WERI-Rb-1 (cell line): ENCODE results near the gene TOX3.

ENCODE experiments used
- DNase-seq: peaks from one replicate; pipeline ENCODE4 v3.0.0-alpha.2; 2020
- H3K27ac ChIP-seq: fragments of 250-450 bp; sonication (Bioruptor Pico); 2 replicates; pipeline ENCODE4 v1.5.1; 2020; ENCODE audit warnings: mild to moderate bottlenecking, moderate library complexity
- H3K27me3 ChIP-seq: fragments of 250-450 bp; sonication (Bioruptor Pico); 2 replicates; pipeline ENCODE4 v1.5.1; 2021; ENCODE audit warnings: mild to moderate bottlenecking, low read depth, moderate library complexity; ENCODE audit not compliant: insufficient read depth, severe bottlenecking
- H3K36me3 ChIP-seq: fragments of 250-450 bp; sonication (Bioruptor Pico); 2 replicates; pipeline ENCODE4 v1.5.1; 2020; ENCODE audit warnings: mild to moderate bottlenecking, moderate library complexity
- H3K4me3 ChIP-seq: 2 replicates; pipeline ENCODE4 v1.5.1; 2011; ENCODE audit warnings: low read depth, mild to moderate bottlenecking, control low read depth, low read length
- H3K9me3 ChIP-seq: fragments of 250-450 bp; sonication (Bioruptor Pico); 2 replicates; pipeline ENCODE4 v1.5.1; 2021; ENCODE audit warnings: mild to moderate bottlenecking, moderate library complexity; ENCODE audit not compliant: severe bottlenecking
- TF ChIP-seq, protein P1 (sequence below): IDR thresholded peaks from 2 replicates; pipeline ENCODE4 v1.5.1; 2011; ENCODE audit warnings: low read depth, mild to moderate bottlenecking, control low read depth, inconsistent platforms, low read length

TOX3 gene

DNA sequence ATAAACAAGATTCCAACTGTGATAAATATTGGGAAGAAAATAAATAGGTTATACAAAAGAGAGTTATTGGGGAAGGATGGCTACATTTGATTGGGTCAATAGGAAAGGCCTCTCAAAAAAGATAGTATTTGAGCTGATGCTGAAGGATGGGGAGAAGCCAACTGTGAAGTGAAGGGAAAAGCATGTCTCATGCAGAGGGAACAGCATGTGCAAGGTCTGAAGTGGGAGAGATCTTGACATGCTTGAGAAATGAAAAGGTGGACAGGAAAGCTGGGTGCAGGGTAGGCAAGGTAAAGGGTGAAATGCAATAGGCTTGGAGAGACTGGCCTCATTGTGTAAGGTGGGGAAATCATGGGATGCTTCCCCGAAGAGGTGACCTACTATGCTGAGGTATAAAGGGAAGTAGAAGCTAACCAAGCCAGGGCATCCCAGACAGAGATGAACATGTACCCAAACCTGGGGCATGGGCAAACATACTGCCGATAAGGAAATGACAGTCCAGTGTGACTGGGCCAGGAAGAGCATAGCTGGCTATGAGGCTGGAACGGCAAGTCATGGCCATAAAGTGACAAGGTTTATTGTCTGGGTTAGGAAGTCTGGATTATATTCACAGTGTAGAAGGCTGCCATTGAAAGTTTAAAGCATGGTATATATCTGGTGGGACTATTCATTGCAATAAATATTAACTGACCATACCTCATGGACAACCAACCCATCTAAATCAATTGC lies 91.2 kb downstream of the TOX3 start:
- DNase-seq, result no peak
- Histone ChIP-seq H3K9me3 (no peaks in the 10 kb centered on the region), H3K4me3 (no peak overlapping the region), H3K27me3 (no peaks in the 10 kb centered on the region), H3K27ac (no peak overlapping the region), H3K36me3 (no peaks in the 10 kb centered on the region)
- TF ChIP-seq, protein P1, sequence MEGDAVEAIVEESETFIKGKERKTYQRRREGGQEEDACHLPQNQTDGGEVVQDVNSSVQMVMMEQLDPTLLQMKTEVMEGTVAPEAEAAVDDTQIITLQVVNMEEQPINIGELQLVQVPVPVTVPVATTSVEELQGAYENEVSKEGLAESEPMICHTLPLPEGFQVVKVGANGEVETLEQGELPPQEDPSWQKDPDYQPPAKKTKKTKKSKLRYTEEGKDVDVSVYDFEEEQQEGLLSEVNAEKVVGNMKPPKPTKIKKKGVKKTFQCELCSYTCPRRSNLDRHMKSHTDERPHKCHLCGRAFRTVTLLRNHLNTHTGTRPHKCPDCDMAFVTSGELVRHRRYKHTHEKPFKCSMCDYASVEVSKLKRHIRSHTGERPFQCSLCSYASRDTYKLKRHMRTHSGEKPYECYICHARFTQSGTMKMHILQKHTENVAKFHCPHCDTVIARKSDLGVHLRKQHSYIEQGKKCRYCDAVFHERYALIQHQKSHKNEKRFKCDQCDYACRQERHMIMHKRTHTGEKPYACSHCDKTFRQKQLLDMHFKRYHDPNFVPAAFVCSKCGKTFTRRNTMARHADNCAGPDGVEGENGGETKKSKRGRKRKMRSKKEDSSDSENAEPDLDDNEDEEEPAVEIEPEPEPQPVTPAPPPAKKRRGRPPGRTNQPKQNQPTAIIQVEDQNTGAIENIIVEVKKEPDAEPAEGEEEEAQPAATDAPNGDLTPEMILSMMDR, result no peak

DNA sequence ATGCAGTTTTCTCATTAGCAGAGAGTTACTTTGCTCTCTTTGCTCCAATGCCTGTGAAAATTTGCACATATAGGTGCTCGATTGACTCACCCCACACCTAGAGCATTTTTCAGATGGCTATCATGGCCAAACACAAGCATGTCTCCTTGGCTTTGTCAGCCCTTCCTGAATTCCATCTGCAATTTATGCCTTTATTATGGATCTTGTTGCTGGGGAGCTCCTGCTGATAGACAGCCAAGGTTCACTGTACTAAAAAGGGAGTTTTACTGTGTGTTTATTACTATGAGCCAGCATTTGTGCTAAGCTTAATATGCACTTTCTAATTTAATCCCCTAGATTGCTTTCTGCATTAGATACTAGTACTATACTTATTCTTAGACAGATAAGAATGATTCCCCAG lies 93.3 kb downstream of the TOX3 start:
- H3K27me3 ChIP-seq, result no peaks in the 10 kb centered on the region
- TF ChIP-seq, protein P1, result no peak
- no peak overlapping the region for H3K27ac ChIP-seq
- H3K36me3 ChIP-seq, result no peaks in the 10 kb centered on the region
- H3K4me3 ChIP-seq, result no peak overlapping the region
- no peaks in the 10 kb centered on the region for H3K9me3 ChIP-seq
- DNase-seq, result no peak

DNA sequence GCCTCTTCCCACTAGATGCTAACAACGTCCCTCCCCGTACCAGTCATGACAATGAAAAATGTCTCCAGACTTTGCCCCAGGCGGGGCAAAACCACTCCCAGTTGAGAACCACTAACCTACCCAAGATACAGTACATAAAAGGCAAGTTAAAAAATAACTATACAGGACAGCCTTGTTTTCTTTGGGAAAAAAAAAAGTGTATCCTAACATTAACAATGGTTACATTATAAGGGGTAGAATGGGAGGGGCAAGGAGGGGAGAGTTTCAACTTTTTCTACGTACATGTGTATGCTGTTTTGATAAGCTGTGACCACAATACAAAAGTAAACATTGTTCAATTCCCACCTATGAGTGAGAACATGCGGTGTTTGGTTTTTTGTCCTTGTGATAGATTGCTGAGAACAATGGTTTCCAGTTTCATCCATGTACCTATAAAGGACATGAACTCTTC lies 94.9 kb downstream of the TOX3 start:
- TF ChIP-seq, protein P1, result no peak
- Histone ChIP-seq H3K4me3 (no peak overlapping the region), H3K27me3 (no peaks in the 10 kb centered on the region), H3K9me3 (no peaks in the 10 kb centered on the region), H3K27ac (no peak overlapping the region), H3K36me3 (no peaks in the 10 kb centered on the region)
- DNase-seq, result no peak

GRCh38 chr16:52450916-52451315 lies 96.0 kb downstream of the TOX3 start:
- H3K27me3 ChIP-seq, result no peaks in the 10 kb centered on the region
- TF ChIP-seq, protein P1, result no peak

GRCh38 chr16:52450241-52450640 lies 96.7 kb downstream of the TOX3 start:
- Histone ChIP-seq H3K36me3 (no peaks in the 10 kb centered on the region), H3K9me3 (no peaks in the 10 kb centered on the region), H3K27ac (no peak overlapping the region), H3K4me3 (no peak overlapping the region), H3K27me3 (no peaks in the 10 kb centered on the region)
- TF ChIP-seq, protein P1, result no peak
- no peak for DNase-seq

More at GRCh38 chr16:52450916-52451315, 96.0 kb downstream of the TOX3 start:
- no peak for DNase-seq
- Histone ChIP-seq H3K27ac (no peak overlapping the region), H3K9me3 (no peaks in the 10 kb centered on the region), H3K36me3 (no peaks in the 10 kb centered on the region), H3K4me3 (no peak overlapping the region)

GRCh38 chr16:52446080-52446479 lies 100.9 kb downstream of the TOX3 start:
- peaks cover under 1% of the 10 kb centered on the region; the same call in 1 of the 2 replicates for H3K36me3 ChIP-seq
- no peak overlapping the region for H3K27ac ChIP-seq
- peak; percentile 31 for DNase-seq
- TF ChIP-seq, protein P1, result no peak
- H3K27me3 ChIP-seq, result no peaks in the 10 kb centered on the region
- no peaks in the 10 kb centered on the region for H3K9me3 ChIP-seq
- H3K4me3 ChIP-seq, result no peak overlapping the region
